NCI-H82 treated with DMSO at 0.1 percent for 48 hours (cell line): Measurements from ENCODE around the gene C2CD2.

Experiments used
- DNase-seq: peaks from one replicate; lab custom pipeline; 2025; ENCODE audit not compliant: unreplicated experiment; lab: John Stamatoyannopoulos, UW

Gene C2CD2

DNA sequence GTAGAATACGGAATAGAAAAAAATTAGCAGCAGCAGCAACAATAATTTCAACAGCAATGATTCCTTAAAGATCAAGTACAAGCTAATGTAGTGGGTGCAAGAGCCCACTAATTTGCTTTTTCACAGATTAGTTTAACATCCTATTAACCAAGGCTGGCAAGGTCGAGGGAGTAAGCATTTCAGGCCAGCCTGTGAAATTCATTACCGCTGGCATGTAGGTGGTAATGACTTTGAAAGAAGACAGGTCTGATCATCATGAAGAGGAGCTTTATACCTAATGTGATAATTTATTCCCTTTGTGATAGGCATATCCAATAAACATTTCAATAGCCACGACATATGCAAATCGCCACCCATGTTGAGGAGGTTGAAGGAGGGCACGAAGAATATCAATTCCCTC, 63.5 kb downstream of the C2CD2 start:
- DNase-seq: no peak

DNA sequence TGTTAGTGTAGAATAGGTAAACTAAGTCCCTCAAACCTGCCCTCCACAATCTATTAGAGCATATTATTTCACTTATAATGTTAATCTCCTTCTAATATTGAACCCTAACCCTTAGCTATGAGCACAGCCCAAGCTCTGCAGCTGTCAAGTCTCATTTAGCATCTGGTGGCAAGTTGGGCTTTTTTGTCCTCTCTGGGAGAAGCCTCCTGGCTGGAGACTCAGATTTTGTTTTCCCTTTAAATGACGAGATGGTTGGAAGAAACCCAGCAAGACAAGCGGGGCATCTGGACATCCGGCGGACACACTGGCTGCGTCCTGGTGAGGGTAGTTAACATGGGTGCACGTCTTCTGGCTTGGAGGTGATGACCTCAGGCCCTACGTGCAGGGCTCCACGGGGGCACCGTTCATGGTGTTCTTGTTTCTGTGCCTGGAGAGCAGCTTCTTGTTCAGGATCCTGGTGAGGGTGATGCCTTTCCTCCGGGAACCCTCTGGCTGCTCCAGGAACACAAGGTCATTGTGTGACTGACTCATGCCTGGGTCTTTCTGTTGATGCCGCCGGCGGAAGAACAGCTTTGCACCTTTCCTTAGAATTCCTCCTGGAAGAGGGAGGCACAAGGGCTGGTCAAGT, 65.0 kb downstream of the C2CD2 start:
- DNase-seq: no peak

DNA sequence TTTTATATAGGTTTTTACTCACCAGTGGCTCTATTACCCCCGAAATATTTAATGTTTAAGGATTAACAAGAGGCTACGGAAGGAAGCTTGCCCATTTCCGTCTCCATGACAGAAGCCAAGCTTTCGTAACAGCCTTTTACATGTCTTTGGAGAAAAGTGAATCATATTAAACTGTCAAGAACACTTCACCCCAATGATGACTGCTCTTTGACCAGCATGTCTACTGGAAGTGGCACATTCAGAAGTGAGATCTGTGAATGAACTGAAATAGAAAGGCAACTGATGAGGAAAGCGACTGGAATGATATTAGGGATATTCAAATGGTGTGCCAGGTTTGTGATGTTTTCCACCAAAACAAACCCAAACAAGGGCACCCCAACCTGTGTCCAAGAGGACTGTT, 66.2 kb downstream of the C2CD2 start:
- DNase-seq: no peak

DNA sequence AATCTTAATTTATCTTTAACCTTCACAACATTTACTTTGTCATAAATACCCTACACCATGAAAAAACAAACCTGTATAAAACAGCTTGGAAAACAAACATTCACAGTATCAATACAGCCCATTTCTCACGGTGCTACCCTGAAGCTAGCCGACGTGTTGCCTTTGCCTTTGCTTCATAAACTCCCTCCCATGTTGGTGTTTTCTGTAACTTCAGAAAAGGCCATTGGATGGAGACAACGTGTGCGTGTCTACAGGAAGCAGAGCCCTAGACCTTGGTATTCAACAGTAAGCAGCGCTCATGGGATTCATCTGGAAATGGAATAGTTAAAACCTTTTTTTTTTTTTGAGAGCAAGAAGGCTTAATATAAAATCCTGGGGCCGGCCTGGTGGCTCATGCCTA, 67.5 kb downstream of the C2CD2 start:
- DNase-seq: no peak

DNA sequence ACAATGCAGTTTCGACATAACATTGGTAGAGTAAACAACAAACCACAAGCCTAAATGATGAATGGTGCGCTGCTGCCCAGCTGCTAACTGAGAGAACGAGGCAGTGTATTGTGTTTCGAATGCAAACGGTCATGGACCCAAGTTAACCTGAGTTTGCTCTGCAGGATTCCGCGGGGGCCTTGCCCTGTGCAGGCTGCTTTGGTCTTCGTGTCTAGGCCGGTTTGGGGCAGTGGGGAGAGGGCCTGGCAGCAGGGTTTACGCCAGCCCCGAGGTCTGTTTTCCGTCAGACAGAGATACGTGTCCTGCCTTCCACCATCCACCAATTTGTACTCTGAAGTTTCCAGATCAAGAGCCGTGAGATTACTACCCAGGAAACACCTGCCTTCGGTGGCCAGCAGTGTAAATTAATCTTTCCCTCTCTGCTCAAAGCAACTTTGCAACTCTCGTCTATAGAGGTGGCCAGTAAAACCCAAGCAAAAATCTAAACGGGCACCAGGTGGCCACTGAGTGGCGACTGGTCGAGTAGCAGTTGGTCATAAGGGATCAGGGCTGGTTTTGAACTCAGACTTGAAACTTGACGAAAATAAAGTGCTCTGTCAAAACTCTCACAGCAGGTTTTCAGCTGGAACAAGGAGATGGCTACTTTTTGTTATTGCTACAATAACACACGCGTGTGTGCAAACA, 68.3 kb downstream of the C2CD2 start:
- no peak for DNase-seq

DNA sequence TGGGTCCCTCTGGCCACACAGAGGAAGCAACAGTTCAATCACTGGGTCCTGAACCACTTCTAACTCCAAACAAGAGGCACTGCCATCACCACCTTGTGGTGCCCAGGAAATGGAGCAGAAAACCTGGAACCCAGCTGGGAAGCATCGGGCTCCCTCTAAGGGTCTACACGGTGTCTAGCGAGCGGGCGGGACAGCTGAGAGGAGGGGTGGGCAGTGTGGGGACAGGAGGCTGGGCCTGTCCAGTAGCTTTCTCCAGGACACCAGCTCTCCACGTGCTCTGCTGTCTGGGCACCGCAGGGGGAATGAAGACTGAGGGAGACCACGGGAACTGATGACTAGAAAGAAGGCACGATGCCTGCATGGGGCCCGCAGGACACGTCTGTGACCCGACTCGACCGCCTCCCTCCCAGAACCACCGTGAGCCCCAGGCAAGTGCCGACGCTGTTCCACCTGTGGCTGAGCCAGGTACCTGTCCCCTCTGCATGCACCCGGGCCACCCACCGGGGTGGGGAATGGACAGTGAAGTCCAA, 69.3 kb downstream of the C2CD2 start:
- no peak for DNase-seq

DNA sequence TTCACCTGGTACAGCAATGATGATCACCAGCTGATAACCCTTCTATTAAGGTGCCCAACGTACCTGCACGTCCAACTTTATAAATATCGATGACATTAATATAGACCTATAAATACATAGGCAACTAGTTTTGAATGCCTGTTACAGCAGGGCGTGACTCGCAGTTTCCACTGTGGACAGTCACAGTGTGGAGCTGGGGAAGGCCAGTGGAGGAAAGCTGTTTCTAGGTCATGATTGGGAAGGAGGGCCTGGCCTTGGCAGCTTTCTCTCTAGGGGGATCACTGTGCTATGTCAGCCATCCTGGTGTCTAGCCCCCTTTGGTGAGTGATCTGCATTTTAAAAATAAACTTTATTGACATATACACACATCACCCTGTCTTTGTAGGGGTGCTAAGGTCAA, 70.2 kb downstream of the C2CD2 start:
- no peak for DNase-seq

DNA sequence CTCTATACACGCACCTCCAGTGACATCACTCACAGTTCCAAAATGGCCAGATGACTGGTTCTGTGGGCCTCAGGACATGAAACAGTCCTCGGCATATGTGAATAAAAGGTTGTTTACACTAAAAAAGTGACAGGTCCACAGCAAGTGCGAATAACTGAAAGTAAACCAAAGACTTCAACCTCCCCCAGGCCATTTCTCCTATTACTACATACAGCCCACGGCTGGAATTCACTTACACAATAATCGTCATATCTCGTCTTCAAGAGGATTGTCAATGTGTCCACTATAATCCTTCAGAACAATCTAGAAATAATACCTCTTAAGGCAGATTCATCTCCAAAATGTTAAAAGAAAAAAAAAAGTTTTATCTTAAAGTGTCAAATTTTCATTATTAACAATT, 72.8 kb downstream of the C2CD2 start:
- DNase-seq: no peak

DNA sequence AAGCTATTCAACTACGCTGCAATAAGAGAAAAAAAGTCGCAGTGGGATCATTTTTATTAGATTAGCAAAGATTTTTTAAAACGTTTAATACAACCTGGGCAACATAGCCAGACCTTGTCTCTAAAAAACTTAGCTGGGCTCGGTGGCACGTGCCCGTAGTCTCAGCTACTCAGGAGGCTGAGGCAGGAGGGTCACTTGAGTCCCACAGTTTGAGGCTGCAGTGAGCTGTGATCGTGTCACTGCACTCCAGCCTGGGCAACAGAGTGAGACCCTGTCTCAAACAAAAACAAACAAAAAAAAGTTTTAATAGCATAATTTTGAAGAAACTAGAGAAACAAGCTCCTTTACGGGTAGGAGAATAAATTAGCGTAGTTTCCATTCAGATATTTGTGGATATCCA, 73.7 kb downstream of the C2CD2 start:
- no peak for DNase-seq

DNA sequence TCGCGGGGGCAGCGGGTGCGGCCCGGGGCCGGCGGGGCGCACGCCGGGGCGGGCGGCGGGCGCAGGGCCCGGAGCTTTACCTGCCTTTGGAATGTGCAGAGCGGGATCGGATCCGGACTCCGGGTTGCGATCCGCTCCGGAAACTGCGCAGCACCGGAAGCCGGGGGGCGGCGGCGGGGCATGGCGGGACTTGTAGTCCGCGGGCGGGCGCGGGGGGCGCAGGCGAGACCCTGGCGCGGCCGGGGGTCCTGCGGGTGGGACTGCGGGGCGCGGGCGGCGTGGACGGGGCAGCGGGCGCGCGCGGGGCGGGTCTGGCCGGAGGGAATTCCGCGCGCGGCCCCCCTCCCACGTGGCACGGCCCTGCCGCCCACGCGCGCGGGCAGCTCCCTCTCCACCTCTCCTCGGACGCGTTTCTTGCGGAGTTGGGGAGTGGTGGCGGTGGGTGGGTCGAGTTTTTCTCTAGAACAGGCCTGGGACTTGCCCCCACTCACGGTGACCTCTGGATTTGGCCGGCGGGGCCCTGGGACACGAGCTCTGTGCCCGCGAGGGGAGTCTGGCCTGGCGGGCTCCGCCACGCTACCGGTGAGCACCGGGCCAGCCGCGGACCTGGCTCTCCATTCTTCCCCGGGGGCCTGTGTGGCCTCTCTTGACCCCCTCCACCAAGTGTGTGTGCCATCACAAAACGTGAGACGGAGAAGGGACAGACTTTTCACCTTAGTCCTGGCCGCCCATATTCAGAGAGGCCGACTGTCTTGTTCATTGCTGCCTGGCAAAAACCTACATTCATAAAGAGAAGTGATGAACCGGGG, 74.4 kb downstream of the C2CD2 start, which contains the start of gene PRDM15:
Gene PRDM15 (minus strand): TSS at position 155 of the 809 bp plus-strand sequence. CDS start 18,981 bp downstream, outside the sequence.
- DNase-seq: no peak

DNA sequence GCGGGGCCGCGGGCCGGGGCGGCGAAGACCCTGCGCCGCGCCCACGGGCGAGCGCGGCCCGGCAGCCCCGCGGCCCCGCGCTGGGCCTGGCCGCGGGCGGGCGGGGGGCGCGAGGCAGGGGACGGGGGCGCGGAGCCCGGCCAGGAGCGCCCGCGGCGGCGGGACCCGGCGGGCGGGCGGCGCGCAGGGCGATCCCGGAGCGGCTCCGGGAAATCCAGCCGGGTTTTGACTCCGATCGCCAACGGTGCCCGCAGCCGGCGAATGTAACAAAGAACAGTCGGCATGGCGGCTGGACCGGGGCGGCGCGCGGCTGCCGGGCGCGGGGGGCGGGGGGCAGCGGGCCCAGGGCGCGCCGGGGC, 75.0 kb downstream of the C2CD2 start:
- peak; percentile 43 for DNase-seq

DNA sequence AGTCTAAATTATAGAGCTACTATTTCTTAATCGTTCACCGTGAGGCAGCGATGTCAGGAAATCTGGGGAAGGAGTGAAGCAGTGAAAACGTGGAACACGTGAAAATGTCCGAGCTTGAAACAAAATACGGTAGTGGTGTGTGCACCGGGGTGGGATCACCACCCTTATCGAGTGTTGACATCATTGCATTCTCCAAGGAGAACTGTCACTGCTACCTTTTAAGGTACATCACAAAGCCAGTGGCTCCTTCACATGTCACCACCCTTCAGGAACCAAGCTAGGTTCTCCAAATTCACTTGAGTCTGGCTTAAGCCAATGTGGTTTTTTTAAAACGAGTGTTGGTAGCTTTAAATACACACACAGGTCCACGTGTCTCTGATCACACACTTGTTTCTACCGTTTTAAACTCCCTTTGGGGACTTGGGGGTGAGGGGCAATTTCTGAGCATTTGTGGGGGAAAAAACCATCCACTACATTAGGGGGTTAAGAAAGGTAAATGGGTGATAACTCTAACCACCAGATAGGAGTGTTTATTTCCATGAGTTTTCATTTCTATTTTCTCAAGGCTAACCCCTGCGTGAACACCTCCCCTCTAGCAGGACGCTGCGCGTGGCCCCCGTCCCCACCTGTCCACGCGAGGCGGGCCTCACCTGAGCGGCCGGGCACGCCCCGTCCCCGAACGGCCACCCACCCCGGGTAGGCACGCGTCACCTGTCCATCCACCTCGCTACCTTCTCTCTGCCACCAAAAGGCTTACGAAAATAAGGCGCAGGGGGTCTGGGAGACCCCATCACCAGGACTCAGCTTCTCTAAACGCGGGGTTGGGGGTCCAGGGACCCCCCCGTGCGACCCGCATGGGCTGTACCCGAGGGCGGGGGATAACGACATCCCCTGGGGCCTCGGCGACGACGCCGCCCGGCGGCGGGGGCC, 75.7 kb downstream of the C2CD2 start:
- DNase-seq: no peak

DNA sequence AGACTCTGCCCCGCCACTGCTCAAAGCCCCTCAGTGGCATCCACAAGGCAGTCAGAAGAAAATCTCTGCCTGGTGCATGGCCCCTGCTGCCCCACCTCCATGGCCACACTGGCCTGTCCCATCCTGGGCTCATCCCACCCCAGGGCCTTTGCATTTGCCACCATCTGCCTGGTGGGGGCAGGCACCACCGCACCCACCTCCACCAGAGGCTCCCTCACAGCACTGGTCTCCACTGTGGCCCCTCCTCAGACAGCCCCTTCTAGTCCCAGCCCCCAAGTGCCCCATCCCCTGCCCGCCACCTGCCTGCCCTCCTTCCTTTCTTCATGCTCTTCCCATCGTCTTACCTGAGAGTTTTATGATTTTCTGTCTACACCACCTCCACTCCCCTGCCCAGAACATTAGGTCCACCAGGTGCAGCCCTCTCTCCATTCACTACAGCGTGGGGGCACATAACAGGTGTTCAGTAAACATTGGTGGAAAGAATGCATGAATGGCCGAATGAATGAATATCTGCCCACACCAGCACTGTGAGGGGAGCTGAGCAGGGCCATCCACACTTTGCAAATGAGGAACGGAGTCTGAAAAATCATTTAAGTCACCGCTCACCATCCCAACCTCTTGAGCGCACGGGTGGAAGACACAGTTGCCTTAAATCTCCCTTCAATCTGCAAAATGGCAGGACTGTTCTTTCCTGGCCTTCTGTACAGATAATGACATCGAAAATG, 76.7 kb downstream of the C2CD2 start:
- DNase-seq: no peak

DNA sequence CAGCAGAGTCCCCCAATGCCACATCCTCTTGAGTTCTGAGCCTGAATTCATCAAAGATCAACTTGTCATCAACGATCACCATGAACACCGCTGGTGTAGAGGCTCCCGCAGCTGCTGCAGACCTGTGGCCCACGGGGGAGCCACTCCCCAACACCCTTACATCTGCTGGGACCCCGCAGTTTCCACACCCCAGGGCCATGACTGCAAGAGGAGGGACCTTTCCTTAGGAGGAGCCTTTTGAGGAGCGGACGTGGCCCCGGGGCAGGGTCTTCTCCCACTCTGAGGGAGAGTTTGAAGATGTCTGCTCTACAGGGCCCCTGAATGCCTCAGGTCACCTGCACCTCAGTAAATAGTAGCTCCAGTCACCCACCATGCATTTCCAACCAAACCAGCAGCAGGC, 77.4 kb downstream of the C2CD2 start:
- no peak for DNase-seq

DNA sequence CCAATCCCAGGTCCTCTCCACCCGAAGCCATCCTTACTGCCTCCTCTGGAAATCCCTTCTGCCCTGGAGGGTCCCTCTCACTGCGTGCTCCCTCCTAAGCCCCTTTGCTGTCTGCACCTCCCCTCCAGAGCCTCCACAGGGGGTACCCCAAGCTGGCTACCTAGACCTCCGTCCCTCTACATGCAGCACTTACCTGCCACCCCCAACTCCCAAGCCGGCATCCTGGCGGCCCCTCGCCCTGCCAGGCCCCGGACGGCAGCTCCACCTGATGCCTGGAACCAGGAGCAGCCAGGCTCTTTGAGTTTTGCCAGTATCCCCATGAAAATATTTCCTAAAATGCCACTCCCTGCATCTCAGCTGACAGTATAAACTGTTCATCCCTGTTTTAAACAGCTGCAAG, 78.7 kb downstream of the C2CD2 start:
- no peak for DNase-seq

DNA sequence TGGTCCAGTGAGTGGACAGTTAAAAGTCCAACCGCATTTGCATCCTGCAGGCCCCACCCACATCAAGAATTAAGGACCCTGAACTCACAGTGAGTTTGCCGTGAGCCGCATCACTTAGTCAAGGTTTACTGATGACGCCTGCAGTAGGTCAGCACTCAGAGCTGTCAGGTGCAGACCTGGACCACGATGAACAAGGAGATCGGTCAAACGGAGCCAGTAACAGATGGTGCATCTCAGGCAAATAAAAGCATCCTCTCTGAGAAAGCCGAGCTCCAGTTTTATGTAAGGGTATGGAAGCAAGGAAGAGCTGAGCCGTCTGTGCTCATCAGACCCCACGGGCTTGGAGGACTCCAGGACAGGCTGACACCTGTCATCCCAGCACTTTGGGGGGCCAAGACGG, 79.2 kb downstream of the C2CD2 start:
- no peak for DNase-seq

DNA sequence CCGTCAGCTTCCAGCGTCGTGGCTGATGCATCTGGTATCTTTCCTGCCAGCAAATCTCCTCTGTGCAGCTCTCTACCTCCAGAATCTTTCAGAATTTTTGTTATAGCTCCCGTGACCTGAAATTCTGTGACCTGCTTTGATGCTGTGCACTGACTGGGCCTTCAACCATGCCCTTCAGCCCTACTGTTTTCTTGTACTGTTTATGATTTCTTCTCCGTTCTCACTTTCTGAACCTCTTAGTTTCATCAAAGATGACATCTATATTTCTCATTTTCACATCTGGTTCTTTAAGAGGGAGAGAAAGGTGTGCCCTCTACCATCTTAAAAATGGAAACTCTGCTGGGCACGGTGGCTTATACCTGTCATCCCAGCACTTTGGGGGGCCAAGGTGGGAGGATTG, 80.4 kb downstream of the C2CD2 start:
- no peak for DNase-seq

DNA sequence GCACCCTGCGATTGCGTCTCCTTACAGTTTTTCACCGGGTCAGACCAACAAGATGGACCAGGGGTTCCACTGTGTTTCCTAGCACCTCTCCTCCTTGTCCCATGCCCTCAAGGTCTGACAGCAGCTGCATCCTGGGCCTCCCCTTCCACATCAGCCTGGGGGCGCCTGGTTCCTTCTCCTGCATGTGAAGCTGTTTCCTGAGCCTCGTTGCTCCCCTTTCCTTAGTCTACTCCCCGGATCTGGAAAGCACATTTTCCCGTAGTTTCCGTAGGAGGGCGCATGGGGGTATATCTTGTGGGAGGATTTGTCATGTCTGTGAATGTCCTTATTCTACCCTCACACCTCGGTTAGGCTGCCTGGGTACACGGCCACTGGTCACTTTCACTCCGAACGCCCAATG, 80.8 kb downstream of the C2CD2 start:
- DNase-seq: no peak

DNA sequence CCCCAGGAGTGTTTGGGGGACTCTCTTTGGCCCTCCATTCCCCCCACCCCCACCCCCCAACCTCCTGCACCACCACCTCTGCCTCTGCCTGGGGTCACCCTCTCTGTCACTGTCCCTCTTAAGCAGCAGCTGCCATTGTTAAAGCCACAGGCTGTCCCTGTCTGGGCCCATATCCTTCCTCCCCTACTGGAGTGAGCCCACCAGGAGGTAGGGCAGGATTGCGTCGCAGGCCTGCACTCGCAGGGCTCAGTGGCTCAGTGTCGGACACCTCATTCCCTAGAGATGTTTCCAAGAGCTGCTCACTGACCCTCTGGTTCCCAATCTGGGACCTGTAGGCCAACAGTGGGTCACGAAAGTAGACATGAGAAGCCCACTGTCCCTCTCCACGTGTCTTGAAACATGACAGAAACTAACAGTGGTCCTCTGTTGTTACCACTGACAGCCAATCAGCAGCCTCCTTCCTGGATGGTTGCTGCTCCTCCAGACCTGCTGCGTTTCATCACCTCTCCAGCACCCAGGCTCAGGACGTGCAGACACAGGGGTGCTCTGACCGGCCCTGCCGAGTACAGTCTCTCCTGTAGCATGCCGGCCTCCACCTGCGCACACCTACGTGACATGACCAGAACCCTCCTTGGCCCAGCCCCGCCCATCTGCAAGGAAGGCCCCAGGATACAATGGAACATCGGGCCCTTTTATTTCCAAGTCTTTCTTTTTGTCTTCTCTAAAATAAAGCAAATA, 82.4 kb downstream of the C2CD2 start:
- no peak for DNase-seq

DNA sequence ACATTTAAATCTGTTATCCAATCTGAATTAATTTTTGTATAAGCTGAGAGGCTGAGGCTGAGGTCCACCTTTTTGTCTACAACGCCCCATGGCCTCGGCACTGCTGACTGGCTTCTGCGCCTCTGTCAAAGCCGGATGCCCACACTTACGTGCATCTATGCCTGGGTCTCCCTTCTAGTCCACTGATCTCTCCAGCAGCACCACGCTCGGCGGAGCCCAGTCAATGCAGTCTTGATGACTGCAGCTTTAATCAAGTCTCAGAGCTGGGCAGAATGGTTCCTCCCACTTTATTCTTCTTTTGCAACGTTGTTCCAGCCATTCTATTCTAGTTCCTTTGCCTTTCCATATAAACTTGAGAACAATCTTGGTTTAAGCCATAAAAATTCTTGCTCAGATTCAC, 84.0 kb downstream of the C2CD2 start:
- DNase-seq: no peak
